ENCODE results near the gene SH3D19.
A peak's percentile ranks its signal among the peaks of the same experiment; 100 is the strongest.
"Not testable (repeated sequence)": the region's sequence is repeated elsewhere in the genome, so short reads cannot be mapped to it uniquely, and the experiment has no call there.

Gene SH3D19

GRCh38 chr4:151260526-151260925 lies 64.9 kb downstream of the SH3D19 start:
- DNase-seq (ENCODE audit: low read depth), result peak; percentile 49

DNA sequence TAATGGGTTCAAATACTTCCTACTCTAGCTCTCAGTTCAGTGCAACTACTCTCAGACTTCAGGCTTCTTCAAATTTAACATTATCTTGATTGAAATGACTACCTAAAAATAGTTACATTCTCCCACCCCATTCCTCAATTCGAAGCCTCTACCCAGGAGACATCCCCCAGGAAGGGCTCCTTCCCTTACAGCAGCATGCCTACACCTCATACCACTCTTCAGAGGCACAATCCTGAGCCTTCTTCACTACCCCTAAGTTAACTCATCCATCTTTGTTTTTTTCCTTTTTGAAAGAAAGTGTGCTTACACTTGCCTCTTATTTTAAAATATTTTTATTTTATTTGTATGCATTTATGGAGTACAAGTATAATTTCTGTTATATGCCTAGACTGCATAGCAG lies 65.7 kb downstream of the SH3D19 start:
- TF ChIP-seq CTCF (IDR thresholded peaks at IDR 0.05; ENCODE audit: insufficient read depth, low read depth, low read length, missing control alignments), result no peak
- H3K4me3 ChIP-seq (ENCODE audit: low read length), result no peak overlapping the region
- DNase-seq (ENCODE audit: low read depth), result no peak

More at GRCh38 chr4:151260526-151260925, 64.9 kb downstream of the SH3D19 start:
- H3K4me3 ChIP-seq (ENCODE audit: low read length), result no peak overlapping the region
- TF ChIP-seq CTCF (IDR thresholded peaks at IDR 0.05; ENCODE audit: insufficient read depth, low read depth, low read length, missing control alignments), result no peak

DNA sequence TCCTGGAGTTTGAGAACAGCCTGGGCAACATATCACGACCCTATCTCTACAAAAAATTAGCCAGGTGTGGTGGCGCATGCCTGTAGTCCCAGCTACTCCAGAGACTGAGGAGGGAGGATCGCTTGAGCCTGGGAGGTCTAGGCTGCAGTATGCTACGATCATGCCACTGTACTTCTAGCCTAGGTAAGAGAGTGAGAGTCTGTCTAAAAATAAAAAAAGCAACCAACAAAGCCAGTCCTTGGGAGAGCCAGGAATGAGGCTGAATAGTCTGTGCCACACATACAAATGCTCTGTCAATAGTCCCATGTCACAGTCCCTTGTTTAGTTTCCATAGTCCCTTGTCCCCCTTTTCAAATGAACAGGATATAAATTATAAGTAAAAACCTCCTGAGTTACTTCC lies 67.7 kb downstream of the SH3D19 start:
- no peak for DNase-seq (ENCODE audit: low read depth)
- no peak overlapping the region for H3K4me3 ChIP-seq (ENCODE audit: low read length)
- TF ChIP-seq CTCF (IDR thresholded peaks at IDR 0.05; ENCODE audit: insufficient read depth, low read depth, low read length, missing control alignments), result no peak

- no peak overlapping the region for H3K4me3 ChIP-seq (ENCODE audit: low read length)
- TF ChIP-seq CTCF (IDR thresholded peaks at IDR 0.05; ENCODE audit: insufficient read depth, low read depth, low read length, missing control alignments), result no peak
- no peak for DNase-seq (ENCODE audit: low read depth)
Measured at GRCh38 chr4:151256134-151256533, 69.3 kb downstream of the SH3D19 start.

GRCh38 chr4:151255680-151256079 lies 69.7 kb downstream of the SH3D19 start:
- H3K4me3 ChIP-seq (ENCODE audit: low read length), result not testable (repeated sequence)

GRCh38 chr4:151255226-151255625 lies 70.2 kb downstream of the SH3D19 start:
- DNase-seq (ENCODE audit: low read depth), result not testable (repeated sequence)

More at GRCh38 chr4:151255680-151256079, 69.7 kb downstream of the SH3D19 start:
- not testable (repeated sequence) for DNase-seq (ENCODE audit: low read depth)

DNA sequence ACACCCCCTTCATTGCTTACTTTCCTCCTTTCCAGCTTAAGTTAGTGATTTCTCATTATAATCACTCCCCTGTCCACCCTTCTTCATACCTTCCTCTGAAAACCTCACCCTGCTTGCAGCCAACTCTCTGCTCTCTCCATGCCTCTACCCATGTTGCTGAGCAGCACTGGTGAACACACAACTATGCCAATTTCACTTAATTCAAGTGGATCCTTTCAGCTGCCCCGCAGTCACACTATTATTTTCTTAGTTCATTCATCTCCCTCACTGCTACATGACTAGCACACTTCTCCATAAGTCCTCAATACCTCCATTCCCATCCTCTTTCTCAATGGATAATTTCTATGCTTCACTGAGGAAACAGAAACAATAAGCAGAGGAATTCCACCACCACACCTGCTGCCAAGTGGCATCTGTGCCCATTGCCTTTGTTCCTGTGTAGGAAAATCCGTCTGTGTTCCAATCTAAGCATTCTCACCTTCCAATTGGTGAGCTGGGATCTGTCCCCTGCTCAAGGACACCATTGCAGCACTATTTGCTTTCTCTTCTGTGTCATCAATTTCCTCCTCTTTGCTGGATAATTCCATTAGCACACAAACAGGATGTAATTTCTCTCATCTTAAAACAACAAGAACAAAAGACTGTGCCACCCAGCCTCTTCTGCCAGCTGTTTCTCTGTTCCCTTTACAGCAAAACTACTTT lies 73.7 kb downstream of the SH3D19 start:
- TF ChIP-seq CTCF (IDR thresholded peaks at IDR 0.05; ENCODE audit: insufficient read depth, low read depth, low read length, missing control alignments), result no peak
- no peak overlapping the region for H3K4me3 ChIP-seq (ENCODE audit: low read length)
- DNase-seq (ENCODE audit: low read depth), result no peak

More at GRCh38 chr4:151255226-151255625, 70.2 kb downstream of the SH3D19 start:
- not testable (repeated sequence) for H3K4me3 ChIP-seq (ENCODE audit: low read length)

DNA sequence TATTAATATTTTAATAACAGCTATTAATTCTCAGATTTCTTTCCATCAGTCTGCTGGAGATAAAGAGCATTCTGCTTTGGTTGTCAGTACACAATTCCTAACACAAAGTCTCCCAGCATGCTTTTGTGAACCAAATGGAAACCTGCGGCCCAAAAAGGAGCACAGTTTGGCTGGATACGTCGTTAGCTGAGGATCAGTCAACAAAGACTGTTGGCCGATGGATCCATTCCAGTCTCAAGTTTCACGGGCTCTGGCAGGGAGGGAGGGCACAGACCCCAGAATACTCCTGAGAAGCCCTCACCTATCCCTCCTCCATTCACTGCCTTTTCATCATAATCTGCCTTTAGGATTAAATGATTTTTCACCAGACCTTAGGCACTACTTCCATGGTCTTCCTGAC lies 74.7 kb downstream of the SH3D19 start:
- H3K4me3 ChIP-seq (ENCODE audit: low read length), result no peak overlapping the region
- no peak for TF ChIP-seq CTCF (IDR thresholded peaks at IDR 0.05; ENCODE audit: insufficient read depth, low read depth, low read length, missing control alignments)
- DNase-seq (ENCODE audit: low read depth), result no peak
